Left ventricle myocardium inferior (tissue), 1 donor: ENCODE data around the gene ATP11A. TPM values are rescaled to one million over a fixed set of nuclear protein-coding genes. Genes with fewer than 3 reads are reported as not detected.

Experiments used
- DNase-seq: peaks from one replicate; pipeline ENCODE4 v3.0.0-alpha.2; 2020
- H3K27ac ChIP-seq: fragments of 200-600 bp; replicated peaks from 2 replicates; pipeline ENCODE4 v1.8.0; 2021
- H3K27me3 ChIP-seq: fragments of 200-600 bp; 2 replicates; pipeline ENCODE4 v1.8.0; 2021; ENCODE audit warnings: low read depth
- H3K36me3 ChIP-seq: fragments of 200-600 bp; 2 replicates; pipeline ENCODE4 v1.8.0; 2021
- H3K4me1 ChIP-seq: fragments of 200-600 bp; 2 replicates; pipeline ENCODE4 v1.8.0; 2021
- H3K4me3 ChIP-seq: fragments of 200-600 bp; 2 replicates; pipeline ENCODE4 v1.8.0; 2021; ENCODE audit warnings: mild to moderate bottlenecking, moderate library complexity
- H3K9me3 ChIP-seq: fragments of 200-600 bp; replicated peaks from 2 replicates; pipeline ENCODE4 v1.8.0; 2021
- intact Hi-C: fragments of 100-400 bp; cut with micrococcal nuclease; formaldehyde crosslinking; loops from one replicate; pipeline ENCODE4 v1.11.0; 2022
- total RNA-seq: library from RNA; stranded (reverse); fragmentation: NEBNext Ultra II Directional; extraction: Animal tissue kit (Norgen Biotek cat#: 25700); gene quantifications from one replicate; pipeline ENCODE4 v1.2.1, GENCODE V29; 2021
- TF ChIP-seq, protein P1 (sequence below): fragments of 200-600 bp; IDR thresholded peaks from 2 replicates; pipeline ENCODE4 v1.8.0; 2021; ENCODE audit warnings: antibody characterized with exemption, mild to moderate bottlenecking, borderline replicate concordance
- donor health status: DM: no; HTN: yes; CAD: no; lungs with severe emphysema.

The ATP11A gene
- total RNA-seq, 1 donor from 2014 or later, result 106 TPM

DNA sequence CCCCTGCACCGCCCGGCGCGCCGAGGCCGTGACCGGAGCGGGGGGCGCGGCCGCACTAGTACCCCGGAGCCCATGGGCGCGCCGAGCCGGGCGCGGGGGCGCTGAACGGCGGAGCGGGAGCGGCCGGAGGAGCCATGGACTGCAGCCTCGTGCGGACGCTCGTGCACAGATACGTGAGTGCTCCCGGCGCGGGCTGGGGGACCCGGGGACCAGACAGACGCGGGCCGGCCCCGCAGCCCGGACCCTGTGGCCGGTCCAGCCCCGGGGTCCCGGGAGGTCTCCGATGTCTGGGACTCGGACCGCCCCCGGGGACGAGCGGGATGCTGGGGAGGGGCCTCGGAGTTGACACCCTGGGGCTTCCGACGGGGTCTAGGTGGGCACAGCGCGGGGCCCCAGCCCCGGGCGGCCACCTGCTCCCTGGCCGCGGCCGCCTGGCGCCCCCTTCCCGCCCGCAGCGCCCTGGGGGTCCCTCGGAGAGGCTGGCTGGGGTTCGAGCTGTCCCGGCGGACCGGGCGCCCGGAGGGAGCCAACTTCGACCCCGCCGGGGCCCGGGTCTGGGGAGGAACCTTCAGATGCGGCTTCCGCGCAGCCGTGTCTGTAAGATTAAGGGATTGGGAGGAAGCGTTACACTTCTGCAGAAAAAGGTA is 568 bp downstream of the ATP11A start:
- Histone ChIP-seq H3K27ac (peak overlapping the region; percentile 97), H3K4me3 (peak overlapping the region; percentile 99), H3K27me3 (no peaks in the 10 kb centered on the region), H3K36me3 (no peaks in the 10 kb centered on the region), H3K9me3 (no peaks in the 10 kb centered on the region), H3K4me1 (peaks cover 66% of the 10 kb centered on the region)
- DNase-seq, result peak; percentile 62
- TF ChIP-seq, protein P1, sequence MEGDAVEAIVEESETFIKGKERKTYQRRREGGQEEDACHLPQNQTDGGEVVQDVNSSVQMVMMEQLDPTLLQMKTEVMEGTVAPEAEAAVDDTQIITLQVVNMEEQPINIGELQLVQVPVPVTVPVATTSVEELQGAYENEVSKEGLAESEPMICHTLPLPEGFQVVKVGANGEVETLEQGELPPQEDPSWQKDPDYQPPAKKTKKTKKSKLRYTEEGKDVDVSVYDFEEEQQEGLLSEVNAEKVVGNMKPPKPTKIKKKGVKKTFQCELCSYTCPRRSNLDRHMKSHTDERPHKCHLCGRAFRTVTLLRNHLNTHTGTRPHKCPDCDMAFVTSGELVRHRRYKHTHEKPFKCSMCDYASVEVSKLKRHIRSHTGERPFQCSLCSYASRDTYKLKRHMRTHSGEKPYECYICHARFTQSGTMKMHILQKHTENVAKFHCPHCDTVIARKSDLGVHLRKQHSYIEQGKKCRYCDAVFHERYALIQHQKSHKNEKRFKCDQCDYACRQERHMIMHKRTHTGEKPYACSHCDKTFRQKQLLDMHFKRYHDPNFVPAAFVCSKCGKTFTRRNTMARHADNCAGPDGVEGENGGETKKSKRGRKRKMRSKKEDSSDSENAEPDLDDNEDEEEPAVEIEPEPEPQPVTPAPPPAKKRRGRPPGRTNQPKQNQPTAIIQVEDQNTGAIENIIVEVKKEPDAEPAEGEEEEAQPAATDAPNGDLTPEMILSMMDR, result no peak
- intact Hi-C loops, result no loop called here

DNA sequence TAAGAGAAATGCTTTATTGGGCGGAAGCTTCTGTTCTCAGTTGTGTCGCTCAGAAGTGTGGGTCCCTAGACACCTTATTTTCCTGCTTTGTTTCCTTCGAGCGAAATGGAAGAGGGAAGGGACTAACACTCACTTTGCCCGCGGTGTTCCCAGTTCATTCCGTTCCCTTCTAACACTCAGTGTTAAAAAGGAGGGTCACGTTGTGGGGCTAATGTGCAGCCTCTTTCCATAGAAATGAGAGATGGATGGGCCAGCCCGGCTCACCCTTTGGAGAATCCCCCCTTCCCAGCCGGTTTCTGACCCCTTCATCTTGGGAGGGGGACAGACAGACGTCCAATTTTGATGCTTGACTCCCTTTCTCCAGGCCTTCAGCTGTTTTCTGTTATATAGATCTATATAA is 2.3 kb downstream of the ATP11A start:
- DNase-seq, result no peak
- Histone ChIP-seq H3K4me1 (peaks cover 78% of the 10 kb centered on the region), H3K36me3 (peaks cover 4% of the 10 kb centered on the region), H3K27me3 (no peaks in the 10 kb centered on the region), H3K9me3 (no peaks in the 10 kb centered on the region), H3K27ac (peak overlapping the region; percentile 97), H3K4me3 (peak overlapping the region; percentile 99)
- intact Hi-C loops, result no loop called here
- TF ChIP-seq, protein P1, result no peak

DNA sequence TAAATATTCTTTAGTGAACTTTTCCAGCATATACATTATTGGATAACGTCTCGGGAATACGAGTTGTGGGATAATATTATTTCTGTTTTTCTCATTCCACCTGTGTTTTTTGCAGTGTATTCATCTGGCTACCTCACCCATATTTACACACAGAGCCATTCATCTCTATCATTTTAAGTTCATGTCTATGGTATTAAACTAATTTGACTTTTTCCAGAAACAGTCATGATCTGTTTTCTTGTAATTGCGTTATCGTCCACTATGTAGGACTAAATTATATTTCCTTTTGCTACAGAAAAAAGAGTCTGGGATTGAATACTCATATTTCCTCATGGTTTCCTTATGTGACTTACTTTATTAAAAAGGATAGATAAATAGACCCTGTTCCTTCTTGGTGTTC is 2.7 kb downstream of the ATP11A start:
- no peaks in the 10 kb centered on the region for H3K27me3 ChIP-seq
- peak overlapping the region; percentile 99 for H3K4me3 ChIP-seq
- no peaks in the 10 kb centered on the region for H3K9me3 ChIP-seq
- intact Hi-C loops, result no loop called here
- H3K4me1 ChIP-seq, result peaks cover 81% of the 10 kb centered on the region
- no peak for DNase-seq
- peaks cover 4% of the 10 kb centered on the region for H3K36me3 ChIP-seq
- peak overlapping the region; percentile 97 for H3K27ac ChIP-seq
- TF ChIP-seq, protein P1, result no peak

- Histone ChIP-seq H3K4me1 (peaks cover 86% of the 10 kb centered on the region), H3K27me3 (no peaks in the 10 kb centered on the region), H3K9me3 (no peaks in the 10 kb centered on the region), H3K27ac (peak overlapping the region; percentile 97), H3K4me3 (peak overlapping the region; percentile 27), H3K36me3 (peaks cover 4% of the 10 kb centered on the region)
- TF ChIP-seq, protein P1, result no peak
- DNase-seq, result no peak
- intact Hi-C loops, result no loop called here
These were observed 4.1 kb downstream of the ATP11A start for GRCh38 chr13:112693831-112694497.

DNA sequence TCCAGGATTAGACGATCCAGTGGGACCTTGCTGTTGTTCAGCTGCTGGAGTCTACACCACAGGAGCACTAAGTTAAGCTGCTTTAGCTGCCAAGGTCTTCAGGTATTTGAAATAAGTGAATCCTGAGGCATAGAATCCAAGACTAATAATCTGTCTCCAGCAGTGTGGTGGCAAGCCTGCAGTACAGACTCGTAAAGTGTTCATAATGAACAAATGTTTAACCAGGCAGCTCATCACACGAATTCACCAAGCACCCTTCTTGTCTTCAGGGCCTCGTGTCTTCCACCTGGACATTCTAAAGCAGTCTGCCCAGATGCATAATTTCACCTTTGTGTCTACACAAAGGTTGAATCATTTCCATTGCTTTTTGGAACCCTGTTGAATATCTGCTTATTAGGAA is 5.3 kb downstream of the ATP11A start:
- no peaks in the 10 kb centered on the region for H3K9me3 ChIP-seq
- H3K4me3 ChIP-seq, result no peak overlapping the region
- H3K27ac ChIP-seq, result peak overlapping the region; percentile 97
- intact Hi-C loops, result no loop called here
- TF ChIP-seq, protein P1, result no peak
- peaks cover 91% of the 10 kb centered on the region for H3K4me1 ChIP-seq
- H3K36me3 ChIP-seq, result peaks cover 4% of the 10 kb centered on the region
- no peaks in the 10 kb centered on the region for H3K27me3 ChIP-seq
- no peak for DNase-seq
